Omental fat pad (tissue), 4 donors: ENCODE measurements around the gene CUL9. TPM values are rescaled to one million over a fixed set of nuclear protein-coding genes. Genes with fewer than 3 reads are reported as not detected.

Experiments
- ATAC-seq: fragments of 150-250 bp; one replicate; pipeline ENCODE4 v1.9.1; 2016; ENCODE audit warnings: mild to moderate bottlenecking, moderate library complexity; ENCODE audit not compliant: low FRiP score
- DNase-seq: peaks from one replicate; pipeline ENCODE4 v3.0.0-alpha.2; 2019; ENCODE audit warnings: low spot score
- total RNA-seq, 4 donors: library from RNA; depleted of rRNA; stranded (reverse); fragments of >200 nt; gene quantifications; one replicate each; pipeline ENCODE4 v1.1.0, GENCODE V29; 2016
- TF ChIP-seq, protein P1 (sequence below), 3 donors: fragments of 450-650 bp; IDR thresholded peaks; one replicate each; pipeline ENCODE4 v1.5.1; 2016 to 2017; ENCODE audit warnings: antibody characterized with exemption in 3 of 3, mild to moderate bottlenecking in 3 of 3, moderate library complexity in 2 of 3

CUL9 gene
- total RNA-seq, 4 donors from 2014 or later: 24.6 to 41.6 (median 28.7) TPM

GRCh38 chr6:43174263-43175112, 7.5 kb upstream of the CUL9 start:
- peak; percentile 83 for ATAC-seq
- peak; percentile 93 for DNase-seq
- TF ChIP-seq, protein P1, sequence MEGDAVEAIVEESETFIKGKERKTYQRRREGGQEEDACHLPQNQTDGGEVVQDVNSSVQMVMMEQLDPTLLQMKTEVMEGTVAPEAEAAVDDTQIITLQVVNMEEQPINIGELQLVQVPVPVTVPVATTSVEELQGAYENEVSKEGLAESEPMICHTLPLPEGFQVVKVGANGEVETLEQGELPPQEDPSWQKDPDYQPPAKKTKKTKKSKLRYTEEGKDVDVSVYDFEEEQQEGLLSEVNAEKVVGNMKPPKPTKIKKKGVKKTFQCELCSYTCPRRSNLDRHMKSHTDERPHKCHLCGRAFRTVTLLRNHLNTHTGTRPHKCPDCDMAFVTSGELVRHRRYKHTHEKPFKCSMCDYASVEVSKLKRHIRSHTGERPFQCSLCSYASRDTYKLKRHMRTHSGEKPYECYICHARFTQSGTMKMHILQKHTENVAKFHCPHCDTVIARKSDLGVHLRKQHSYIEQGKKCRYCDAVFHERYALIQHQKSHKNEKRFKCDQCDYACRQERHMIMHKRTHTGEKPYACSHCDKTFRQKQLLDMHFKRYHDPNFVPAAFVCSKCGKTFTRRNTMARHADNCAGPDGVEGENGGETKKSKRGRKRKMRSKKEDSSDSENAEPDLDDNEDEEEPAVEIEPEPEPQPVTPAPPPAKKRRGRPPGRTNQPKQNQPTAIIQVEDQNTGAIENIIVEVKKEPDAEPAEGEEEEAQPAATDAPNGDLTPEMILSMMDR (IDR thresholded peaks at IDR 0.05): no peak

GRCh38 chr6:43175676-43176422, 6.1 kb upstream of the CUL9 start:
- TF ChIP-seq, protein P1 (IDR thresholded peaks at IDR 0.05): no peak
- DNase-seq (no peak), ATAC-seq (no peak)

- no peak for ATAC-seq
- TF ChIP-seq, protein P1 (IDR thresholded peaks at IDR 0.05): no peak
- no peak for DNase-seq
Observed at GRCh38 chr6:43176423-43176786, 5.6 kb upstream of the CUL9 start.

GRCh38 chr6:43178150-43178549, 3.8 kb upstream of the CUL9 start:
- DNase-seq: no peak
- TF ChIP-seq, protein P1 (IDR thresholded peaks at IDR 0.05): no peak
- ATAC-seq: no peak

DNA sequence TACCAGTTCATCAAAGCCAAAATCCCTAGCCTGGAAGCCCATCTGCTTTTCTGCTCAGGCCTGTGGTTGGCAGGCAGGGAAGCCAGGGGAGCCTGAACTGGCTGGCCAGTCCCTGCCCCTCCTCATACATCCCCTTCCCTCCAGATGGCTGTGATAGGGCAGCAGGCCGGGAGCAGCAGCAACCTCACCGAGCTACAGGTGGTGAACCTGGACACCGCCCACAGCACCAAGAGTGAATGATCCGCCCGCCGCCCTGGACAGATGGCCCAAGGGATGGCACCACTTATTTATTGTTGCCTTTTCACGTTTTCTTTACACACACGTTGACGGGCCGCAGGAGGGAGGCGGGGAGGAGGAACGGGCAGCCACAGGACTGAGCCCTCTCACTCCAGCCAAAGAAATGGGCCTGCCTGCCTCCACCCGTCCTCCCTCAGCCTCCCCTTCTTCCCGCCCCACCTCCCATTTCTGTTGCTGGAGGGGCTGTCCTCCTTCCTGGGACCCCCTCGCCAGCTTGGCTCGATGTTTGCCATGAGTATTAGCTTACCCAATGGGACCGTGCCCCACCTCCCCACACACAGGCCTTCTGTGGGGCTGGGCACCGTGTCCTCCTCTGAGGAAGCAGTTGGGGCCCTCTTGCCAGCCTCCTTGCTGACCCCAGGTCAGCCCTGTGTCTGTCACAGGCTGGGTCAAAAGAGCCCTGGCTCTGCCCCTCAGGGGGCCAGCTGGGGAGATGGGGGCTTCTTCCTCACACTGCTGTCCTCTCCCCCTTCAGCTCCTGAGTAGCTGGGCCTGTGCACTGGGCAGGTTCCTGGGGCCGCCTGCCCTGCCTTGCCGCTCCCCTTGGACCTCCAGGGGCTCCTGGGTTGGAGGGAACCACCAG, 2.8 kb upstream of the CUL9 start:
- DNase-seq (no peak), ATAC-seq (no peak)
- TF ChIP-seq, protein P1 (IDR thresholded peaks at IDR 0.05): no peak

DNA sequence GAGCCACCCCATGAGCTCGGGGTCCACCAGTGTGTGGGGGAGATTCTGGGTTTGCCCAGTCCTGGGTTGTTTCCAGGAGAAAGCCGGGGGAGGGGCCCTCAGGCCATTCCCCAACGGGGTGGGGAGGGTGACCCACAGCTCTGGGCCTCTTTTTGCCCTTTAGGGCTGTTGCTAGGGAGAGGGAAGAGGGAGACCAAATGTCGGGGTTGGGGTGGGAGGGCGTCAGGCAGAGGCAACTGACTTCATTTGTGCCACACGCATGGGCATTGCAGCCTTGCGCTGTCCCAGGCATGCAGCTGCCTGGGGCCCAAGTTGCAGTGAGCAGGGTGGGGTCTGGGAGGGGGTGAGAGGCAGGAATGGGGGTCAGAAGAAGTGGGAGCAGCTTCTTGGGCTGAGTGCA, 1.9 kb upstream of the CUL9 start:
- TF ChIP-seq, protein P1 (IDR thresholded peaks at IDR 0.05): no peak
- ATAC-seq: no peak
- no peak for DNase-seq
